ENCODE data around the gene ENOPH1. TPM values are rescaled to one million over a fixed set of nuclear protein-coding genes. Genes with fewer than 3 reads are reported as not detected.

ENOPH1 gene
- total and polyA plus RNA-seq, 2 of the 13 experiments (the other 11 are each of a cell fraction or from before 2014, with no cell fraction given), result 15.5 to 64.3 TPM

GRCh38 chr4:82430193-82430963 is at the start of gene ENOPH1, which contains the start of gene HNRNPDL (continued):
- TF ChIP-seq PRDM4 (CRISPR knock-in tag; IDR thresholded peaks at IDR 0.05; ENCODE audit: borderline replicate concordance) (no peak), ATF6 (CRISPR knock-in tag; conservative IDR thresholded peaks at IDR 0.05) (peak; percentile 60; the same call in 1 of the 2 replicates), ZMAT3 (CRISPR knock-in tag; conservative IDR thresholded peaks at IDR 0.05) (peak; percentile 68), JUN (CRISPR knock-in tag; IDR thresholded peaks at IDR 0.05) (peak; percentile 53; the same call in 1 of the 2 replicates), SMC3 (IDR thresholded peaks at IDR 0.05; ENCODE audit: low read length) (no peak), GATAD1 (CRISPR knock-in tag; IDR thresholded peaks at IDR 0.05) (peak; percentile 72), ZNF121 (CRISPR knock-in tag; IDR thresholded peaks at IDR 0.05) (peak; percentile 46; the same call in 1 of the 2 replicates), KAT8 (CRISPR knock-in tag; IDR thresholded peaks at IDR 0.05) (peak; percentile 34; the same call in 1 of the 2 replicates), ZNF567 (CRISPR knock-in tag; IDR thresholded peaks at IDR 0.05; ENCODE audit: borderline replicate concordance) (peak; percentile 58; the same call in 1 of the 2 replicates), ZNF558 (CRISPR knock-in tag; IDR thresholded peaks at IDR 0.05; ENCODE audit: borderline replicate concordance) (peak; percentile 54; the same call in 1 of the 2 replicates), SMAD1 (CRISPR knock-in tag; IDR thresholded peaks at IDR 0.05; ENCODE audit: borderline replicate concordance, low read depth) (no peak), BHLHE40 (IDR thresholded peaks at IDR 0.05; ENCODE audit: low read length) (peak; percentile 99), SIX1 (CRISPR knock-in tag; IDR thresholded peaks at IDR 0.05; ENCODE audit: borderline replicate concordance) (peak; percentile 36; the same call in 1 of the 2 replicates), MIXL1 (CRISPR knock-in tag; IDR thresholded peaks at IDR 0.05) (0 out of 2 replicates have a peak, but pooled peaks have one; percentile 31), E2F1 (CRISPR knock-in tag; IDR thresholded peaks at IDR 0.05) (peak; percentile 98), CENPX (CRISPR knock-in tag; IDR thresholded peaks at IDR 0.05) (no peak), HMG20A (CRISPR knock-in tag; IDR thresholded peaks at IDR 0.05; ENCODE audit: borderline replicate concordance) (no peak)
- TF ChIP-seq, protein P1, sequence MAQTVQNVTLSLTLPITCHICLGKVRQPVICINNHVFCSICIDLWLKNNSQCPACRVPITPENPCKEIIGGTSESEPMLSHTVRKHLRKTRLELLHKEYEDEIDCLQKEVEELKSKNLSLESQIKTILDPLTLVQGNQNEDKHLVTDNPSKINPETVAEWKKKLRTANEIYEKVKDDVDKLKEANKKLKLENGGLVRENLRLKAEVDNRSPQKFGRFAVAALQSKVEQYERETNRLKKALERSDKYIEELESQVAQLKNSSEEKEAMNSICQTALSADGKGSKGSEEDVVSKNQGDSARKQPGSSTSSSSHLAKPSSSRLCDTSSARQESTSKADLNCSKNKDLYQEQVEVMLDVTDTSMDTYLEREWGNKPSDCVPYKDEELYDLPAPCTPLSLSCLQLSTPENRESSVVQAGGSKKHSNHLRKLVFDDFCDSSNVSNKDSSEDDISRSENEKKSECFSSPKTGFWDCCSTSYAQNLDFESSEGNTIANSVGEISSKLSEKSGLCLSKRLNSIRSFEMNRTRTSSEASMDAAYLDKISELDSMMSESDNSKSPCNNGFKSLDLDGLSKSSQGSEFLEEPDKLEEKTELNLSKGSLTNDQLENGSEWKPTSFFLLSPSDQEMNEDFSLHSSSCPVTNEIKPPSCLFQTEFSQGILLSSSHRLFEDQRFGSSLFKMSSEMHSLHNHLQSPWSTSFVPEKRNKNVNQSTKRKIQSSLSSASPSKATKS (CRISPR knock-in tag; IDR thresholded peaks at IDR 0.05), result no peak; the same call in 1 of the 2 replicates
- TF ChIP-seq, protein P2, sequence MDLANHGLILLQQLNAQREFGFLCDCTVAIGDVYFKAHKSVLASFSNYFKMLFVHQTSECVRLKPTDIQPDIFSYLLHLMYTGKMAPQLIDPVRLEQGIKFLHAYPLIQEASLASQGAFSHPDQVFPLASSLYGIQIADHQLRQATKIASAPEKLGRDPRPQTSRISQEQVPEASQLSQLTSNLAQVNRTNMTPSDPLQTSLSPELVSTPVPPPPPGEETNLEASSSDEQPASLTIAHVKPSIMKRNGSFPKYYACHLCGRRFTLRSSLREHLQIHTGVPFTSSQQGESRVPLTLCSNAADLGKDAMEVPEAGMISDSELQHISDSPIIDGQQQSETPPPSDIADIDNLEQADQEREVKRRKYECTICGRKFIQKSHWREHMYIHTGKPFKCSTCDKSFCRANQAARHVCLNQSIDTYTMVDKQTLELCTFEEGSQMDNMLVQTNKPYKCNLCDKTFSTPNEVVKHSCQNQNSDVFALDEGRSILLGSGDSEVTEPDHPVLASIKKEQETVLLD (CRISPR knock-in tag; IDR thresholded peaks at IDR 0.05; ENCODE audit: low read depth), result peak; percentile 81; the same call in 1 of the 2 replicates
